HepG2 (cell line): Measurements from ENCODE around the gene ATN1. TPM values are rescaled to one million over a fixed set of nuclear protein-coding genes. Genes with fewer than 3 reads are reported as not detected.

Experiments used
- AGO2 ChIP-seq: fragments of 200-400 bp; formaldehyde crosslinking; optimal IDR thresholded peaks from 2 replicates; pipeline ENCODE3; 2017; ENCODE audit warnings: mild to moderate bottlenecking, low read depth, low read length, moderate library complexity
- ELF1 ChIP-seq: sonication (generic); formaldehyde crosslinking; IDR thresholded peaks from 2 replicates; pipeline ENCODE4 v1.4.0; 2020; ENCODE audit warnings: missing genetic modification reagents
- MXD4 ChIP-seq: IDR thresholded peaks from 2 replicates; pipeline ENCODE4 v1.6.1; 2016; ENCODE audit warnings: mild to moderate bottlenecking, missing biosample characterization, missing genetic modification reagents
- NFYC ChIP-seq: IDR thresholded peaks from 2 replicates; pipeline ENCODE4 v1.6.1; 2016; ENCODE audit warnings: missing genetic modification reagents, missing compliant biosample characterization
- PAF1 ChIP-seq: IDR thresholded peaks from 2 replicates; pipeline ENCODE4 v1.6.1; 2016; ENCODE audit warnings: missing genetic modification reagents, missing compliant biosample characterization
- PAWR ChIP-seq: sonication (generic); formaldehyde crosslinking; IDR thresholded peaks from 2 replicates; pipeline ENCODE4 v1.4.0; 2020; ENCODE audit warnings: missing genetic modification reagents, mild to moderate bottlenecking, borderline replicate concordance
- PITX1 ChIP-seq: sonication (generic); formaldehyde crosslinking; IDR thresholded peaks from 2 replicates; pipeline ENCODE4 v1.5.1; 2020; ENCODE audit warnings: mild to moderate bottlenecking, missing genetic modification reagents
- POLR2AphosphoS2 ChIP-seq: IDR thresholded peaks from 2 replicates; pipeline ENCODE4 v1.6.1; 2011; ENCODE audit warnings: low read depth, low read length, improper control_type of control experiment
- RAD51 ChIP-seq: fragments of 450-650 bp; IDR thresholded peaks from 2 replicates; pipeline ENCODE4 v1.6.1; 2016; ENCODE audit warnings: borderline replicate concordance
- SMAD3 ChIP-seq: sonication (generic); formaldehyde crosslinking; IDR thresholded peaks from 2 replicates; pipeline ENCODE4 v1.4.0; 2020; ENCODE audit warnings: missing genetic modification reagents
- SP5 ChIP-seq: IDR thresholded peaks from 2 replicates; pipeline ENCODE4 v1.6.1; 2016; ENCODE audit warnings: low read depth, borderline replicate concordance
- SRY ChIP-seq: sonication (generic); formaldehyde crosslinking; IDR thresholded peaks from 2 replicates; pipeline ENCODE4 v1.8.0; 2022; ENCODE audit warnings: mild to moderate bottlenecking, missing genetic modification reagents
- TAF1 ChIP-seq: sonication (generic); formaldehyde crosslinking; IDR thresholded peaks from 2 replicates; pipeline ENCODE4 v1.4.0; 2020; ENCODE audit warnings: missing genetic modification reagents
- TOE1 ChIP-seq: sonication (generic); formaldehyde crosslinking; IDR thresholded peaks from 2 replicates; pipeline ENCODE4 v1.4.0; 2020; ENCODE audit warnings: mild to moderate bottlenecking, missing genetic modification reagents
- ZFP36L1 ChIP-seq: sonication (generic); formaldehyde crosslinking; IDR thresholded peaks from 2 replicates; pipeline ENCODE4 v1.8.0; 2022; ENCODE audit warnings: mild to moderate bottlenecking, missing genetic modification reagents, moderate library complexity
- ZNF20 ChIP-seq: sonication (generic); formaldehyde crosslinking; IDR thresholded peaks from 2 replicates; pipeline ENCODE4 v1.4.0; 2020; ENCODE audit warnings: mild to moderate bottlenecking, moderate library complexity, missing genetic modification reagents
- ZNF205 ChIP-seq: IDR thresholded peaks from 2 replicates; pipeline ENCODE4 v1.6.1; 2018; ENCODE audit warnings: missing biosample characterization, missing genetic modification reagents
- ZNF207 ChIP-seq: fragments of 450-650 bp; IDR thresholded peaks from 2 replicates; pipeline ENCODE4 v1.6.1; 2016; ENCODE audit warnings: antibody characterized with exemption, borderline replicate concordance
- ZNF331 ChIP-seq: sonication (generic); formaldehyde crosslinking; IDR thresholded peaks from 2 replicates; pipeline ENCODE4 v1.4.0; 2020; ENCODE audit warnings: missing genetic modification reagents
- ZNF350 ChIP-seq: sonication (generic); formaldehyde crosslinking; IDR thresholded peaks from 2 replicates; pipeline ENCODE4 v1.4.0; 2020; ENCODE audit warnings: mild to moderate bottlenecking, low read depth, missing genetic modification reagents, borderline replicate concordance
- ZNF510 ChIP-seq: sonication (generic); formaldehyde crosslinking; IDR thresholded peaks from 2 replicates; pipeline ENCODE4 v1.4.0; 2020; ENCODE audit warnings: low read depth, mild to moderate bottlenecking, missing genetic modification reagents
- ZNF552 ChIP-seq: sonication (generic); formaldehyde crosslinking; IDR thresholded peaks from 2 replicates; pipeline ENCODE4 v1.9.0; 2022; ENCODE audit warnings: missing genetic modification reagents, mild to moderate bottlenecking, borderline replicate concordance
- ZNF605 ChIP-seq: sonication (generic); formaldehyde crosslinking; IDR thresholded peaks from 2 replicates; pipeline ENCODE4 v1.8.0; 2022; ENCODE audit warnings: mild to moderate bottlenecking, missing genetic modification reagents
- ZNF878 ChIP-seq: sonication (generic); formaldehyde crosslinking; IDR thresholded peaks from 2 replicates; pipeline ENCODE4 v1.8.1; 2023; ENCODE audit warnings: mild to moderate bottlenecking, missing genetic modification reagents, moderate library complexity
- ZSCAN12 ChIP-seq: sonication (generic); formaldehyde crosslinking; IDR thresholded peaks from 2 replicates; pipeline ENCODE4 v1.9.0; 2021; ENCODE audit warnings: mild to moderate bottlenecking, missing genetic modification reagents
- polyA plus RNA-seq, 8 experiments: library from polyadenylated mRNA; depleted of rRNA in 3 of 8; stranded (reverse) in 7 of 8; unstranded in 1 of 8; fragments of >200 nt; fragmentation: Illumina TruSeq in 4 of 8; extraction: Trizol in 4 of 8; gene quantifications; 2 replicates each; pipeline versions ENCODE4 v1.2.1 to v1.2.3, GENCODE V29; 2011 to 2016; ENCODE audit warnings: low read depth in 4 of 8, missing spikeins in 1 of 8, mixed read lengths in 1 of 8; ENCODE audit not compliant: insufficient read depth in 1 of 8
- total RNA-seq, 5 experiments: library from RNA; depleted of rRNA; stranded (reverse); fragments of >200 nt; fragmentation: Illumina TruSeq; extraction: Trizol; gene quantifications; 2 replicates each; pipeline ENCODE4 v1.2.3, GENCODE V29; 2016; ENCODE audit warnings: low read depth in 1 of 5
- TF ChIP-seq, protein P1 (sequence below): sonication (generic); formaldehyde crosslinking; IDR thresholded peaks from 2 replicates; pipeline ENCODE4 v1.8.1; 2022; ENCODE audit warnings: mild to moderate bottlenecking, missing genetic modification reagents
- TF ChIP-seq, protein P2 (sequence below): sonication (generic); formaldehyde crosslinking; IDR thresholded peaks from 2 replicates; pipeline ENCODE4 v1.4.0; 2020; ENCODE audit warnings: low read depth, mild to moderate bottlenecking, missing genetic modification reagents
- TF ChIP-seq, protein P3 (sequence below): sonication (generic); formaldehyde crosslinking; IDR thresholded peaks from 2 replicates; pipeline ENCODE4 v1.9.0; 2021; ENCODE audit warnings: missing genetic modification reagents, borderline replicate concordance
- TF ChIP-seq, protein P4 (sequence below): sonication (generic); IDR thresholded peaks from 2 replicates; pipeline ENCODE4 v1.6.1; 2016; ENCODE audit warnings: low read depth, borderline replicate concordance

Gene ATN1
- total and polyA plus RNA-seq, 2 of the 13 experiments (the other 11 are each of a cell fraction or from before 2014, with no cell fraction given): 2.1 to 8.6 TPM

DNA sequence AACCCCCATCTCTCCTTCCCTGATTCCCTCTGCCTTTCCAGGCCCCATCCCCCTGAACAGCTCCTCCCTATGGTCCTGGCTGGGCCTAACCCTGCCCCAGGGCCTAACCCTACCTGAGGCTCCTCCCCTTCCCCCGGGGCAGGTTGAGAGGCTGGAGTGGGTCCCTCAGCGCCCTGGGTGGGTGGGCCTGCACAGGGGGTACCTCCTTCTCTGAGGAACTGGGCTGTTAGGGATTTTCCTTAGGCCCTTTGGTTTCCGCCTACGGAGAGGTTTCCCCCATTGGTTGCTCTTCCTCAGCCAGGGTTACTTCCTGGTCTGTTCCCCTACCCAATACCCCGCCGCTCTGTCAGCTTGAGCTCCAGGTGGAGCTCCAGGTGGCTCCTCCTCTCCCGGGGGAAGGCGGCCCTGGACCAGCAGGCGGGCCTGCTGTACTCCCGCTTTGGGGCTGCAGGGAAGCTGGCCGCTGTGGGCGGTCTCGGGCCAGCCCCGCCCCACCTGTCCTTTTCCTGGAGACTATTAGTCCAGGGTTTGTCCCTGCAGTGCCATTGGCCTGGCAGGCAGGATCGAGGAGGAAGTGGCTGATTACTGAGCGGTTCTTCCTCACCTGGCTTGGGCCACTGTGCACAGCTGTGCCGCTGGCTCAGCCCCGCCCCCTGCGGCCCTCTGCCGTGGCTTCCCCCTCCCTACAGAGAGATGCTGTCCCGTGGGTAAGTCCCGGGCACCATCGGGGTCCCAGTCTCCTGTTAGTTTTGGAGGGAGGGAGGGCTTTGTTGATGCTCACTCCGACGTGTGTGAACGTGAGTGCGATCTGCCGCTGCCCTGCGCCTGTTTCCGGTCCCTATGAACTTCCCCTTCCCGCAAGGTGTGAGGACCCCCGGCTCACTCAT lies 18.5 kb downstream of the ATN1 start (continued):
- no peak for TF ChIP-seq PITX1 (CRISPR knock-in tag)
- TF ChIP-seq ZNF552 (CRISPR knock-in tag): no peak
- TF ChIP-seq NFYC (CRISPR knock-in tag): peak; percentile 73
- 0 out of 2 replicates have a peak, but pooled peaks have one; percentile 77 for TF ChIP-seq SP5 (CRISPR knock-in tag)
- no peak for TF ChIP-seq SRY (CRISPR knock-in tag)
- TF ChIP-seq ZNF878 (CRISPR knock-in tag): no peak
- peak; percentile 70 for TF ChIP-seq ZNF331 (CRISPR knock-in tag)
- no peak for TF ChIP-seq RAD51
- peak; percentile 79 for TF ChIP-seq AGO2
- no peak for TF ChIP-seq ZFP36L1 (CRISPR knock-in tag)
- peak; percentile 91 for TF ChIP-seq ELF1 (CRISPR knock-in tag)
- TF ChIP-seq, protein P1, sequence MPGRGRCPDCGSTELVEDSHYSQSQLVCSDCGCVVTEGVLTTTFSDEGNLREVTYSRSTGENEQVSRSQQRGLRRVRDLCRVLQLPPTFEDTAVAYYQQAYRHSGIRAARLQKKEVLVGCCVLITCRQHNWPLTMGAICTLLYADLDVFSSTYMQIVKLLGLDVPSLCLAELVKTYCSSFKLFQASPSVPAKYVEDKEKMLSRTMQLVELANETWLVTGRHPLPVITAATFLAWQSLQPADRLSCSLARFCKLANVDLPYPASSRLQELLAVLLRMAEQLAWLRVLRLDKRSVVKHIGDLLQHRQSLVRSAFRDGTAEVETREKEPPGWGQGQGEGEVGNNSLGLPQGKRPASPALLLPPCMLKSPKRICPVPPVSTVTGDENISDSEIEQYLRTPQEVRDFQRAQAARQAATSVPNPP: no peak
- no peak for TF ChIP-seq ZSCAN12 (CRISPR knock-in tag)
- TF ChIP-seq MXD4 (CRISPR knock-in tag): peak; percentile 66; the same call in 1 of the 2 replicates
- TF ChIP-seq PAWR: no peak
- TF ChIP-seq, protein P2, sequence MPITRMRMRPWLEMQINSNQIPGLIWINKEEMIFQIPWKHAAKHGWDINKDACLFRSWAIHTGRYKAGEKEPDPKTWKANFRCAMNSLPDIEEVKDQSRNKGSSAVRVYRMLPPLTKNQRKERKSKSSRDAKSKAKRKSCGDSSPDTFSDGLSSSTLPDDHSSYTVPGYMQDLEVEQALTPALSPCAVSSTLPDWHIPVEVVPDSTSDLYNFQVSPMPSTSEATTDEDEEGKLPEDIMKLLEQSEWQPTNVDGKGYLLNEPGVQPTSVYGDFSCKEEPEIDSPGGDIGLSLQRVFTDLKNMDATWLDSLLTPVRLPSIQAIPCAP: no peak
- no peak for TF ChIP-seq PAF1 (CRISPR knock-in tag)
- TF ChIP-seq, protein P3, sequence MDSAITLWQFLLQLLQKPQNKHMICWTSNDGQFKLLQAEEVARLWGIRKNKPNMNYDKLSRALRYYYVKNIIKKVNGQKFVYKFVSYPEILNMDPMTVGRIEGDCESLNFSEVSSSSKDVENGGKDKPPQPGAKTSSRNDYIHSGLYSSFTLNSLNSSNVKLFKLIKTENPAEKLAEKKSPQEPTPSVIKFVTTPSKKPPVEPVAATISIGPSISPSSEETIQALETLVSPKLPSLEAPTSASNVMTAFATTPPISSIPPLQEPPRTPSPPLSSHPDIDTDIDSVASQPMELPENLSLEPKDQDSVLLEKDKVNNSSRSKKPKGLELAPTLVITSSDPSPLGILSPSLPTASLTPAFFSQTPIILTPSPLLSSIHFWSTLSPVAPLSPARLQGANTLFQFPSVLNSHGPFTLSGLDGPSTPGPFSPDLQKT: no peak
- TF ChIP-seq ZNF207: no peak
- no peak for TF ChIP-seq TOE1 (CRISPR knock-in tag)
- TF ChIP-seq ZNF205 (CRISPR knock-in tag): no peak
- TF ChIP-seq ZNF350 (CRISPR knock-in tag): peak; percentile 65; the same call in 1 of the 2 replicates
- TF ChIP-seq, protein P4, sequence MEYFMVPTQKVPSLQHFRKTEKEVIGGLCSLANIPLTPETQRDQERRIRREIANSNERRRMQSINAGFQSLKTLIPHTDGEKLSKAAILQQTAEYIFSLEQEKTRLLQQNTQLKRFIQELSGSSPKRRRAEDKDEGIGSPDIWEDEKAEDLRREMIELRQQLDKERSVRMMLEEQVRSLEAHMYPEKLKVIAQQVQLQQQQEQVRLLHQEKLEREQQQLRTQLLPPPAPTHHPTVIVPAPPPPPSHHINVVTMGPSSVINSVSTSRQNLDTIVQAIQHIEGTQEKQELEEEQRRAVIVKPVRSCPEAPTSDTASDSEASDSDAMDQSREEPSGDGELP: peak; percentile 92
- no peak for TF ChIP-seq POLR2AphosphoS2
- TF ChIP-seq SMAD3: peak; percentile 68; the same call in 1 of the 2 replicates
- TF ChIP-seq ZNF605 (CRISPR knock-in tag): peak; percentile 56; the same call in 1 of the 2 replicates
- no peak for TF ChIP-seq ZNF510 (CRISPR knock-in tag)
- TF ChIP-seq ZNF20 (CRISPR knock-in tag): no peak
- peak; percentile 63; the same call in 1 of the 2 replicates for TF ChIP-seq TAF1 (CRISPR knock-in tag)
